OCI-LY3 (cell line): Measurements from ENCODE around the gene TMEM256.

Experiments
- CTCF ChIP-seq: fragments of 200-600, 300-600 bp; sonication (generic); IDR thresholded peaks from 2 replicates; pipeline ENCODE4 v1.5.1; 2014; ENCODE audit warnings: antibody characterized with exemption, low read length, low read depth
- EZH2phosphoT487 ChIP-seq: fragments of 200-600 bp; shearing (Covaris generic); IDR thresholded peaks from 2 replicates; pipeline ENCODE4 v1.6.1; 2018; ENCODE audit warnings: antibody characterized with exemption, mixed run types, low read depth

GRCh38 chr17:7361906-7362305 is 42.0 kb downstream of the TMEM256 start:
- TF ChIP-seq CTCF: no peak
- no peak for TF ChIP-seq EZH2phosphoT487
